K562 (cell line): ENCODE measurements around the gene NCAPD2. TPM values are rescaled to one million over a fixed set of nuclear protein-coding genes. Genes with fewer than 3 reads are reported as not detected.

Experiments used
- MCM7 ChIP-seq, 2 experiments: fragments of 450-650 bp; IDR thresholded peaks; 2 replicates each; pipeline ENCODE4 v1.6.1; 2016 to 2018
- YY1 ChIP-seq, 3 experiments: IDR thresholded peaks; 2 replicates each; pipeline ENCODE4 v1.6.1; 2011; ENCODE audit warnings: low read length in 2 of 3, mild to moderate bottlenecking in 2 of 3, moderate library complexity in 2 of 3, borderline replicate concordance in 1 of 3, control low read depth in 1 of 3, low read depth in 1 of 3; ENCODE audit not compliant: insufficient read depth in 3 of 3, insufficient replicate concordance in 2 of 3, control insufficient read depth in 1 of 3, insufficient read length in 1 of 3; ENCODE audit errors: extremely low read depth in 1 of 3
- ZFX ChIP-seq: sonication (generic); formaldehyde crosslinking; IDR thresholded peaks from 2 replicates; pipeline ENCODE4 v1.8.0; 2022; ENCODE audit warnings: mild to moderate bottlenecking, missing genetic modification reagents, moderate library complexity
- polyA plus RNA-seq, 8 experiments: library from polyadenylated mRNA; depleted of rRNA in 4 of 8; stranded (reverse) in 5 of 8; unstranded in 3 of 8; fragments of >200 nt; fragmentation: Nextera tagmentation in 2 of 8; fragmentation: Illumina TruSeq in 1 of 8; extraction: Ambion mirVana in 2 of 8; extraction: Trizol in 1 of 8; gene quantifications; 2 replicates each; pipeline versions ENCODE4 v1.2.1 to v1.2.3, GENCODE V29; 2011 to 2014; ENCODE audit warnings: inconsistent platforms in 1 of 8, missing spikeins in 1 of 8
- total RNA-seq, 7 experiments: library from RNA; depleted of rRNA in 6 of 7; stranded (reverse); fragments of >200 nt in 6 of 7; fragmentation: Illumina TruSeq in 2 of 7; extraction: Trizol in 2 of 7; gene quantifications; 2 replicates each; pipeline versions ENCODE4 v1.2.1 to v1.2.3, GENCODE V29; 2011 to 2021; ENCODE audit warnings: low replicate concordance in 1 of 7
- TF ChIP-seq, protein P1 (sequence below), 2 experiments: fragments of 250-450 bp in 1 of 2; fragments of 450-650 bp in 1 of 2; sonication (Bioruptor Pico) in 1 of 2; IDR thresholded peaks; 2 replicates each; pipeline versions ENCODE4 v1.6.1 to v1.8.0; 2016 to 2021; ENCODE audit warnings: mild to moderate bottlenecking in 2 of 2, moderate library complexity in 2 of 2, missing compliant biosample characterization in 1 of 2, missing genetic modification characterization in 1 of 2
- TF ChIP-seq, protein P2 (sequence below): fragments of 450-650 bp; IDR thresholded peaks from 2 replicates; pipeline ENCODE4 v1.6.1; 2017; ENCODE audit warnings: antibody characterized with exemption, mild to moderate bottlenecking

NCAPD2 gene
- total and polyA plus RNA-seq, 9 of the 15 experiments (the other 6 are each of a cell fraction or from before 2014, with no cell fraction given): 16.9 to 93.7 (median 68.3) TPM

DNA sequence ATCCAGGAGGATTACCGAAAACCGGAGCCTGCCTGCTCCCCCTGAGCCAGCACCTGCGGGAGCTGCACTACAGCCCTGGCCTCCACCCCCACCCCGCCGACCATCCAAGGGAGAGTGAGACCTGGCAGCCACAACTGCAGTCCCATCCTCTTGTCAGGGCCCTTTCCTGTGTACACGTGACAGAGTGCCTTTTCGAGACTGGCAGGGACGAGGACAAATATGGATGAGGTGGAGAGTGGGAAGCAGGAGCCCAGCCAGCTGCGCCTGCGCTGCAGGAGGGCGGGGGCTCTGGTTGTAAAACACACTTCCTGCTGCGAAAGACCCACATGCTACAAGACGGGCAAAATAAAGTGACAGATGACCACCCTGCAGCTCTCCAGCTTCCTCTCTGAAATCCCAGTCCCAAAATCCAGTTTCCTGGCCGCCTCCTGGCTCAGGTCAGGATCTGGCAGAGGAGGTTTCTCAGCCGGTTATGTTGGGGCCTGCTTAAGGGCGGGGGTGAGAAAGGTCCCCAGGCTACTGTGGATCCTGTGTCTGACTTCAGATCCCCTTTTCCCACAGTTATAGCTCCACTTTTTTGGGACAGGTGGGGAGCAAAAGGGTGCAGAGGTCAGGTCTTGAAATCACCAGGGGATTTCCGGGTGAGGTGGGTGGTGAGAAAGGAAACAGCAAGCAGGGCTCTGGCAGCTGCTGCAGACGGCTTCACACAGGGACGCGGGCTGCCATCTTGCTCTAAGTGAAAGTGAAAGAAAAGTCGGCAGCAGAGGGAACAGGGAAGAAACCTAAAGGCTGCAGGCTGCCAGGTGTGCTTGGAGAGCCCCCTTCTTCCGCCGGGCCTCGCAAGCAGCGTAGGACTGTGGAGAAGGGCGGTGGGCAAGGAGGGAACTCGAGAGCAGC lies 42.3 kb upstream of the NCAPD2 start, which contains the start of gene TAPBPL (continued):
- TF ChIP-seq YY1 (IDR thresholded peaks at IDR 0.05; ENCODE audit: borderline replicate concordance in 1 of 3, control insufficient read depth in 1 of 3, extremely low read depth in 1 of 3, insufficient read depth in 3 of 3, insufficient read length in 1 of 3, insufficient replicate concordance in 2 of 3, low read depth in 1 of 3, low read length in 2 of 3): peak in 2 of 3 experiments; percentile 75 to 84
- TF ChIP-seq, protein P1, sequence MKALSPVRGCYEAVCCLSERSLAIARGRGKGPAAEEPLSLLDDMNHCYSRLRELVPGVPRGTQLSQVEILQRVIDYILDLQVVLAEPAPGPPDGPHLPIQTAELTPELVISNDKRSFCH (CRISPR knock-in tag; IDR thresholded peaks at IDR 0.05): no peak
- TF ChIP-seq, protein P1 (tag; IDR thresholded peaks at IDR 0.05): peak; percentile 50; the same call in 1 of the 2 replicates
- TF ChIP-seq ZFX (CRISPR knock-in tag): peak; percentile 74
- no peak for TF ChIP-seq MCM7 (IDR thresholded peaks at IDR 0.05)
- TF ChIP-seq, protein P2, sequence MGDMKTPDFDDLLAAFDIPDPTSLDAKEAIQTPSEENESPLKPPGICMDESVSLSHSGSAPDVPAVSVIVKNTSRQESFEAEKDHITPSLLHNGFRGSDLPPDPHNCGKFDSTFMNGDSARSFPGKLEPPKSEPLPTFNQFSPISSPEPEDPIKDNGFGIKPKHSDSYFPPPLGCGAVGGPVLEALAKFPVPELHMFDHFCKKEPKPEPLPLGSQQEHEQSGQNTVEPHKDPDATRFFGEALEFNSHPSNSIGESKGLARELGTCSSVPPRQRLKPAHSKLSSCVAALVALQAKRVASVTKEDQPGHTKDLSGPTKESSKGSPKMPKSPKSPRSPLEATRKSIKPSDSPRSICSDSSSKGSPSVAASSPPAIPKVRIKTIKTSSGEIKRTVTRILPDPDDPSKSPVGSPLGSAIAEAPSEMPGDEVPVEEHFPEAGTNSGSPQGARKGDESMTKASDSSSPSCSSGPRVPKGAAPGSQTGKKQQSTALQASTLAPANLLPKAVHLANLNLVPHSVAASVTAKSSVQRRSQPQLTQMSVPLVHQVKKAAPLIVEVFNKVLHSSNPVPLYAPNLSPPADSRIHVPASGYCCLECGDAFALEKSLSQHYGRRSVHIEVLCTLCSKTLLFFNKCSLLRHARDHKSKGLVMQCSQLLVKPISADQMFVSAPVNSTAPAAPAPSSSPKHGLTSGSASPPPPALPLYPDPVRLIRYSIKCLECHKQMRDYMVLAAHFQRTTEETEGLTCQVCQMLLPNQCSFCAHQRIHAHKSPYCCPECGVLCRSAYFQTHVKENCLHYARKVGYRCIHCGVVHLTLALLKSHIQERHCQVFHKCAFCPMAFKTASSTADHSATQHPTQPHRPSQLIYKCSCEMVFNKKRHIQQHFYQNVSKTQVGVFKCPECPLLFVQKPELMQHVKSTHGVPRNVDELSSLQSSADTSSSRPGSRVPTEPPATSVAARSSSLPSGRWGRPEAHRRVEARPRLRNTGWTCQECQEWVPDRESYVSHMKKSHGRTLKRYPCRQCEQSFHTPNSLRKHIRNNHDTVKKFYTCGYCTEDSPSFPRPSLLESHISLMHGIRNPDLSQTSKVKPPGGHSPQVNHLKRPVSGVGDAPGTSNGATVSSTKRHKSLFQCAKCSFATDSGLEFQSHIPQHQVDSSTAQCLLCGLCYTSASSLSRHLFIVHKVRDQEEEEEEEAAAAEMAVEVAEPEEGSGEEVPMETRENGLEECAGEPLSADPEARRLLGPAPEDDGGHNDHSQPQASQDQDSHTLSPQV: peak; percentile 63
